Endothelial cell of umbilical vein (primary cell): ENCODE results near the gene MATN4.

Experiments
- CTCF ChIP-seq, 2 donors: IDR thresholded peaks; 1 replicate in 1 of 2; 2 replicates in 1 of 2; pipeline ENCODE4 v1.5.1; 2011; ENCODE audit warnings: low read length in 2 of 2, mild to moderate bottlenecking in 2 of 2, moderate library complexity in 2 of 2, control low read depth in 1 of 2, inconsistent platforms in 1 of 2, low read depth in 1 of 2; ENCODE audit not compliant: insufficient read depth in 1 of 2; ENCODE audit errors: extremely low read depth in 1 of 2
- EZH2 ChIP-seq: IDR thresholded peaks from 2 replicates; pipeline ENCODE4 v1.6.1; 2012; ENCODE audit warnings: borderline replicate concordance, low read depth, mild to moderate bottlenecking, moderate library complexity, low read length, inconsistent platforms; ENCODE audit not compliant: severe bottlenecking
- MYC ChIP-seq: IDR thresholded peaks from one replicate; pipeline ENCODE4 v1.6.1; 2011; ENCODE audit warnings: mild to moderate bottlenecking, low read depth, low read length
- POLR2A ChIP-seq: IDR thresholded peaks from 2 replicates; pipeline ENCODE4 v1.6.1; 2012; ENCODE audit warnings: low read depth, mild to moderate bottlenecking, control low read depth, low read length
- POLR2AphosphoS5 ChIP-seq: IDR thresholded peaks from 2 replicates; pipeline ENCODE4 v1.6.1; 2012; ENCODE audit warnings: low read depth, mild to moderate bottlenecking, control low read depth, low read length, moderate library complexity; ENCODE audit not compliant: insufficient read depth

GRCh38 chr20:45248609-45249008, 59.5 kb downstream of the MATN4 start:
- no peak for TF ChIP-seq POLR2A
- TF ChIP-seq CTCF (IDR thresholded peaks at IDR 0.05; ENCODE audit: extremely low read depth in 1 of 2, insufficient read depth in 1 of 2, low read depth in 1 of 2, low read length in 2 of 2): no peak
- no peak for TF ChIP-seq MYC
- no peak for TF ChIP-seq EZH2
- TF ChIP-seq POLR2AphosphoS5: no peak
